ENCODE results near the gene CKAP5.

CKAP5 gene

GRCh38 chr11:46801694-46802470, 44.2 kb downstream of the CKAP5 start:
- TF ChIP-seq ZNF10 (tag by site-specific recombination; IDR thresholded peaks at IDR 0.05) (no peak), ZNF362 (tag by site-specific recombination; IDR thresholded peaks at IDR 0.05) (no peak), FEZF1 (tag by site-specific recombination; IDR thresholded peaks at IDR 0.05) (no peak), ZNF155 (tag by site-specific recombination; IDR thresholded peaks at IDR 0.05) (no peak), EGR2 (tag by site-specific recombination; IDR thresholded peaks at IDR 0.05; ENCODE audit: low read depth) (no peak), BCL11A (tag by site-specific recombination; IDR thresholded peaks at IDR 0.05; ENCODE audit: low read depth) (no peak), ZNF660 (tag by site-specific recombination; IDR thresholded peaks at IDR 0.05) (no peak), ZNF18 (tag by site-specific recombination; IDR thresholded peaks at IDR 0.05) (no peak), MZF1 (tag by site-specific recombination; IDR thresholded peaks at IDR 0.05; ENCODE audit: borderline replicate concordance) (no peak), ZSCAN16 (tag by site-specific recombination; IDR thresholded peaks at IDR 0.05) (no peak), ZNF302 (tag by site-specific recombination; IDR thresholded peaks at IDR 0.05; ENCODE audit: low read depth) (no peak), ZNF585B (tag by site-specific recombination; IDR thresholded peaks at IDR 0.05) (no peak), ZNF366 (tag by site-specific recombination; conservative IDR thresholded peaks at IDR 0.05) (no peak), YY1 (tag by site-specific recombination; IDR thresholded peaks at IDR 0.05) (no peak), SCRT1 (tag by site-specific recombination; IDR thresholded peaks at IDR 0.05; ENCODE audit: borderline replicate concordance) (no peak), ZNF701 (tag by site-specific recombination; IDR thresholded peaks at IDR 0.05) (no peak), ZNF169 (tag by site-specific recombination; IDR thresholded peaks at IDR 0.05) (no peak), ZNF423 (tag by site-specific recombination; IDR thresholded peaks at IDR 0.05) (no peak)
- TF ChIP-seq, protein P1, sequence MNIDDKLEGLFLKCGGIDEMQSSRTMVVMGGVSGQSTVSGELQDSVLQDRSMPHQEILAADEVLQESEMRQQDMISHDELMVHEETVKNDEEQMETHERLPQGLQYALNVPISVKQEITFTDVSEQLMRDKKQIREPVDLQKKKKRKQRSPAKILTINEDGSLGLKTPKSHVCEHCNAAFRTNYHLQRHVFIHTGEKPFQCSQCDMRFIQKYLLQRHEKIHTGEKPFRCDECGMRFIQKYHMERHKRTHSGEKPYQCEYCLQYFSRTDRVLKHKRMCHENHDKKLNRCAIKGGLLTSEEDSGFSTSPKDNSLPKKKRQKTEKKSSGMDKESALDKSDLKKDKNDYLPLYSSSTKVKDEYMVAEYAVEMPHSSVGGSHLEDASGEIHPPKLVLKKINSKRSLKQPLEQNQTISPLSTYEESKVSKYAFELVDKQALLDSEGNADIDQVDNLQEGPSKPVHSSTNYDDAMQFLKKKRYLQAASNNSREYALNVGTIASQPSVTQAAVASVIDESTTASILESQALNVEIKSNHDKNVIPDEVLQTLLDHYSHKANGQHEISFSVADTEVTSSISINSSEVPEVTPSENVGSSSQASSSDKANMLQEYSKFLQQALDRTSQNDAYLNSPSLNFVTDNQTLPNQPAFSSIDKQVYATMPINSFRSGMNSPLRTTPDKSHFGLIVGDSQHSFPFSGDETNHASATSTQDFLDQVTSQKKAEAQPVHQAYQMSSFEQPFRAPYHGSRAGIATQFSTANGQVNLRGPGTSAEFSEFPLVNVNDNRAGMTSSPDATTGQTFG (tag by site-specific recombination; IDR thresholded peaks at IDR 0.05; ENCODE audit: borderline replicate concordance), result no peak
- TF ChIP-seq, protein P2, sequence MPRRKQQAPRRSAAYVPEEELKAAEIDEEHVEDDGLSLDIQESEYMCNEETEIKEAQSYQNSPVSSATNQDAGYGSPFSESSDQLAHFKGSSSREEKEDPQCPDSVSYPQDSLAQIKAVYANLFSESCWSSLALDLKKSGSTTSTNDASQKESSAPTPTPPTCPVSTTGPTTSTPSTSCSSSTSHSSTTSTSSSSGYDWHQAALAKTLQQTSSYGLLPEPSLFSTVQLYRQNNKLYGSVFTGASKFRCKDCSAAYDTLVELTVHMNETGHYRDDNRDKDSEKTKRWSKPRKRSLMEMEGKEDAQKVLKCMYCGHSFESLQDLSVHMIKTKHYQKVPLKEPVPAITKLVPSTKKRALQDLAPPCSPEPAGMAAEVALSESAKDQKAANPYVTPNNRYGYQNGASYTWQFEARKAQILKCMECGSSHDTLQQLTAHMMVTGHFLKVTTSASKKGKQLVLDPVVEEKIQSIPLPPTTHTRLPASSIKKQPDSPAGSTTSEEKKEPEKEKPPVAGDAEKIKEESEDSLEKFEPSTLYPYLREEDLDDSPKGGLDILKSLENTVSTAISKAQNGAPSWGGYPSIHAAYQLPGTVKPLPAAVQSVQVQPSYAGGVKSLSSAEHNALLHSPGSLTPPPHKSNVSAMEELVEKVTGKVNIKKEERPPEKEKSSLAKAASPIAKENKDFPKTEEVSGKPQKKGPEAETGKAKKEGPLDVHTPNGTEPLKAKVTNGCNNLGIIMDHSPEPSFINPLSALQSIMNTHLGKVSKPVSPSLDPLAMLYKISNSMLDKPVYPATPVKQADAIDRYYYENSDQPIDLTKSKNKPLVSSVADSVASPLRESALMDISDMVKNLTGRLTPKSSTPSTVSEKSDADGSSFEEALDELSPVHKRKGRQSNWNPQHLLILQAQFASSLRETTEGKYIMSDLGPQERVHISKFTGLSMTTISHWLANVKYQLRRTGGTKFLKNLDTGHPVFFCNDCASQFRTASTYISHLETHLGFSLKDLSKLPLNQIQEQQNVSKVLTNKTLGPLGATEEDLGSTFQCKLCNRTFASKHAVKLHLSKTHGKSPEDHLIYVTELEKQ (tag by site-specific recombination; IDR thresholded peaks at IDR 0.05; ENCODE audit: borderline replicate concordance), result no peak
- POLR2A ChIA-PET, result no interaction called here
- Histone ChIP-seq H3K27ac (ENCODE audit: extremely low read depth, low read depth, low read length) (no peak overlapping the region), H3K9me3 (ENCODE audit: control insufficient read depth, insufficient read depth, low read depth, low read length) (no peaks in the 10 kb centered on the region), H3K4me3 (ENCODE audit: low read depth, low read length) (no peak overlapping the region), H3K4me1 (ENCODE audit: control insufficient read depth, insufficient read depth, low read length) (no peaks in the 10 kb centered on the region), H3K36me3 (ENCODE audit: control insufficient read depth in 2 of 2, insufficient read depth in 1 of 2, low read length in 2 of 2) (peaks cover 37 to 89% of the 10 kb centered on the region in 2 experiments)
- CTCF ChIA-PET, result interaction anchor here (0.9 to 1.1 kb wide), 2 partner anchors 12 to 17 kb away, joined by 3 to 4 read pairs; no protein-coding TSS in a partner anchor

Data from HEK293 (cell line).